ENCODE measurements around the gene JARID2. TPM values are rescaled to one million over a fixed set of nuclear protein-coding genes. Genes with fewer than 3 reads are reported as not detected.

The JARID2 gene
- total and polyA plus RNA-seq, 8 donors: 2.4 to 42.6 (median 11.5) TPM

GRCh38 chr6:15431762-15432483, 186.1 kb downstream of the JARID2 start:
- peaks cover 37 to 78% (median 57%) of the 10 kb centered on the region in 4 donors for H3K4me1 ChIP-seq
- TF ChIP-seq POLR2A (IDR thresholded peaks at IDR 0.05): no peak
- peak overlapping the region in 3 of 5 donors; percentile 16 to 43 (median 19) for H3K27ac ChIP-seq

GRCh38 chr6:15433511-15433861, 187.6 kb downstream of the JARID2 start:
- Histone ChIP-seq H3K27me3 (no peaks in the 10 kb centered on the region), H3K4me3 (no peak overlapping the region), H3K4me1 (peaks cover 37 to 69% (median 46%) of the 10 kb centered on the region in 4 donors), H3K27ac (no peak overlapping the region), H3K9me3 (peaks cover 0 to 8% (median 2%) of the 10 kb centered on the region in 4 donors), H3K36me3 (no peaks in the 10 kb centered on the region)
- intact Hi-C loops (cut with DNase I; ENCODE audit: low total_unique reads): no loop called here
- TF ChIP-seq POLR2A (IDR thresholded peaks at IDR 0.05): no peak
- no peak for TF ChIP-seq EP300 (IDR thresholded peaks at IDR 0.05)
- TF ChIP-seq CTCF (IDR thresholded peaks at IDR 0.05): no peak
- TF ChIP-seq POLR2AphosphoS5 (IDR thresholded peaks at IDR 0.05): no peak
- no peak for DNase-seq
- WGBS, 5 donors: 52 to 72% (median 64%) methylated on average over 2 of the region's 2 CpGs

More at GRCh38 chr6:15431762-15432483, 186.1 kb downstream of the JARID2 start:
- no peaks in the 10 kb centered on the region for H3K36me3 ChIP-seq
- H3K27me3 ChIP-seq: no peaks in the 10 kb centered on the region
- H3K4me3 ChIP-seq: no peak overlapping the region
- intact Hi-C loops (cut with DNase I; ENCODE audit: low total_unique reads): no loop called here
- peaks cover 0 to 8% (median 2%) of the 10 kb centered on the region in 4 donors for H3K9me3 ChIP-seq
- DNase-seq: no peak
- 43 to 72% (median 61%) methylated on average over 9 of the region's 9 CpGs for WGBS, 5 donors

GRCh38 chr6:15434263-15434662, 188.4 kb downstream of the JARID2 start:
- intact Hi-C loops (cut with DNase I; ENCODE audit: low total_unique reads): no loop called here
- Histone ChIP-seq H3K27ac (no peak overlapping the region), H3K27me3 (no peaks in the 10 kb centered on the region), H3K36me3 (no peaks in the 10 kb centered on the region), H3K4me3 (no peak overlapping the region), H3K9me3 (peaks cover 0 to 8% (median 2%) of the 10 kb centered on the region in 4 donors), H3K4me1 (peaks cover 42 to 67% (median 46%) of the 10 kb centered on the region in 4 donors)
- TF ChIP-seq EP300 (IDR thresholded peaks at IDR 0.05) (no peak), POLR2A (IDR thresholded peaks at IDR 0.05) (no peak), CTCF (IDR thresholded peaks at IDR 0.05) (no peak), POLR2AphosphoS5 (IDR thresholded peaks at IDR 0.05) (no peak)
- WGBS, 5 donors: 80 to 93% (median 82%) methylated on average over 1 of the region's 1 CpG
- DNase-seq: no peak

GRCh38 chr6:15434823-15435380, 189.0 kb downstream of the JARID2 start:
- peaks cover 0 to 8% (median 2%) of the 10 kb centered on the region in 4 donors for H3K9me3 ChIP-seq
- no peak overlapping the region for H3K4me3 ChIP-seq
- WGBS, 5 donors: 94 to 100% (median 98%) methylated on average over 2 of the region's 2 CpGs
- DNase-seq: no peak
- H3K27ac ChIP-seq: no peak overlapping the region
- no peaks in the 10 kb centered on the region for H3K36me3 ChIP-seq
- TF ChIP-seq CTCF (IDR thresholded peaks at IDR 0.05) (no peak), POLR2A (IDR thresholded peaks at IDR 0.05) (no peak), EP300 (IDR thresholded peaks at IDR 0.05) (no peak)
- intact Hi-C loops (cut with DNase I; ENCODE audit: low total_unique reads): no loop called here
- peaks cover 35 to 67% (median 47%) of the 10 kb centered on the region in 4 donors for H3K4me1 ChIP-seq
- no peaks in the 10 kb centered on the region for H3K27me3 ChIP-seq

GRCh38 chr6:15435468-15435867, 189.6 kb downstream of the JARID2 start:
- H3K27ac ChIP-seq: no peak overlapping the region
- WGBS, 5 donors: 82 to 95% (median 90%) methylated on average over 1 of the region's 1 CpG
- no peak for DNase-seq
- no peaks in the 10 kb centered on the region for H3K27me3 ChIP-seq
- no peaks in the 10 kb centered on the region for H3K36me3 ChIP-seq
- intact Hi-C loops (cut with DNase I; ENCODE audit: low total_unique reads): no loop called here
- no peak overlapping the region for H3K4me3 ChIP-seq
- TF ChIP-seq EP300 (IDR thresholded peaks at IDR 0.05) (no peak), CTCF (IDR thresholded peaks at IDR 0.05) (no peak), POLR2AphosphoS5 (IDR thresholded peaks at IDR 0.05) (no peak), POLR2A (IDR thresholded peaks at IDR 0.05) (no peak)
- peaks cover 0 to 8% (median 2%) of the 10 kb centered on the region in 4 donors for H3K9me3 ChIP-seq
- H3K4me1 ChIP-seq: peaks cover 31 to 67% (median 47%) of the 10 kb centered on the region in 4 donors
